ENCODE data around the gene SPRED2.
"Not testable (repeated sequence)": the region's sequence is repeated elsewhere in the genome, so short reads cannot be mapped to it uniquely, and the experiment has no call there.

Gene SPRED2

GRCh38 chr2:65334714-65335113 lies 97.7 kb downstream of the SPRED2 start:
- no peak for DNase-seq
- TF ChIP-seq POLR2A (IDR thresholded peaks at IDR 0.05; ENCODE audit: low read length) (no peak), GATA1 (IDR thresholded peaks at IDR 0.05; ENCODE audit: low read depth, low read length) (no peak)

DNA sequence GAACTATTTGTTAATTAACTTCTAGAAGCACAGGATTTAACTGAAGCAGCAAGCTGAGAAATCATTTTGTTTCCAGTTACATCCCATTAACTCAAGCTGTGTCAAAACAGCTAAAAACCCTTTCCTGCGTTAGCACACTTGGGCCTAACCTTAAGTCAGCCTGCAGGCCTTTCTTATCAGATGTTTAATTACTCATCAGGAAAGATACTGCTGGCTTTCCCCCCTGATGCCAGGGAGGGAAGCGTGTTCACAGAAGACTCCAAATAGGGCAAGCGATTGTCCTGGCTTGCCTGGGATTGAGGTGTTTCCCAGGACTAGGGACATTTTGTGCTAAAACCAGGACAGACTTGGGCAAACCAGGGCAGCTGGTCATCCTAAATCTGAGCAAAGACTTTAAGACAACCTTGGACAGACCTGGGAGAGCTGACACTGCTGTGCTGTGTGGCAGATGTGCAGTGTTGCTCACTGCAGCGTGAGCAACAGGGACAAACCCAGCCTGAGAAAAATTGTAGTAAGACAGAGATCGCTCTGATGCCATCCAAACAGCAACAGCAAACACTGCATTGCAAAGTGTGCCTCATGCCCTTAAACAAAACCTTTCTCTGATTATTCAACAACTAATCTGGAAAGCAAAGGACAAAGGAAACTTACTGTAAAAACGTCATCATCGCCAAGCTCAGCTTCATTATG lies 100.9 kb downstream of the SPRED2 start:
- DNase-seq, result no peak
- TF ChIP-seq POLR2A (IDR thresholded peaks at IDR 0.05; ENCODE audit: low read length) (no peak), GATA1 (IDR thresholded peaks at IDR 0.05; ENCODE audit: low read depth, low read length) (no peak)

DNA sequence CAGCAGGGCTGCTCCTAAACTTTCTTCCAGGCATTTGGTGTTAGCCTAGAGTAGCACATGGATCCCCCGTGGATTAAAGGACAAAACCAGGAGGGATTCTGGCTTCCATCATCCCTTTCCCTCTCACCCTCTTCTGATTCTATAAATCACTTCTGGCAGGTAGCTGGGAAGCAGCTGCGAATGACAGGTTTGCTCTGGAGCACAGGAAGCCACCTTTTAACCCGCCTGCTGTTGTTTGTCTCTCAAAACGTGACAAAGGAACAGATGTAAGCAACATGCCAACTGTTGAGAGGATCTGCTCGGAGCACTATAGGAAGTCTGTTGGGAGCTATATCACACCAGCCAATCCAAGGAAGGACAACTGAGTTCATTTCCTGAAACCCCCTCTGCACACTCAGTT lies 102.9 kb downstream of the SPRED2 start:
- no peak for DNase-seq
- TF ChIP-seq GATA1 (IDR thresholded peaks at IDR 0.05; ENCODE audit: low read depth, low read length) (no peak), POLR2A (IDR thresholded peaks at IDR 0.05; ENCODE audit: low read length) (no peak)

- no peak for TF ChIP-seq GATA1 (IDR thresholded peaks at IDR 0.05; ENCODE audit: low read depth, low read length)
- no peak for TF ChIP-seq POLR2A (IDR thresholded peaks at IDR 0.05; ENCODE audit: low read length)
- DNase-seq, result no peak
Measured at GRCh38 chr2:65326276-65326675, 106.1 kb downstream of the SPRED2 start.

DNA sequence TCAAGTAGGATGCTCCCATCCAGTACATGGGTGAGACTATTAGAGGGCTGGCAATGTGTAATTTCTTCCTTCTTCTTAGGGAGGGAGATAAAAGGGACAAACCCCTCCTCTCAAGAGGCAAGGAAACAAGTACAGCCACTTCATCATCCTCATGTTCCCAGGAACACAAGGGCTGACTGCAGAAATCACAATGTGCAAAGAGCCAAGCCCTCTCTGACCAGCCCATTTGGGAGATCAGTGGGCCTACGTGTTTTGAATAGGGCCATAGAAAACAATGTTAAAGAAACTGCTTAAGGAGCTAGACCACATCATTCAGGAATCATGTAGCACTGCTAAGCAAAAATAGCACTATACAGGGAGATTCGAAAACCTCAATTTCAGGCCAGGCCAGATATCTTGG lies 107.3 kb downstream of the SPRED2 start:
- TF ChIP-seq GATA1 (IDR thresholded peaks at IDR 0.05; ENCODE audit: low read depth, low read length) (no peak), POLR2A (IDR thresholded peaks at IDR 0.05; ENCODE audit: low read length) (no peak)
- no peak for DNase-seq

- TF ChIP-seq POLR2A (IDR thresholded peaks at IDR 0.05; ENCODE audit: low read length), result no peak
- no peak for TF ChIP-seq GATA1 (IDR thresholded peaks at IDR 0.05; ENCODE audit: low read depth, low read length)
- DNase-seq, result no peak
Measured at GRCh38 chr2:65320946-65321345, 111.5 kb downstream of the SPRED2 start.

DNA sequence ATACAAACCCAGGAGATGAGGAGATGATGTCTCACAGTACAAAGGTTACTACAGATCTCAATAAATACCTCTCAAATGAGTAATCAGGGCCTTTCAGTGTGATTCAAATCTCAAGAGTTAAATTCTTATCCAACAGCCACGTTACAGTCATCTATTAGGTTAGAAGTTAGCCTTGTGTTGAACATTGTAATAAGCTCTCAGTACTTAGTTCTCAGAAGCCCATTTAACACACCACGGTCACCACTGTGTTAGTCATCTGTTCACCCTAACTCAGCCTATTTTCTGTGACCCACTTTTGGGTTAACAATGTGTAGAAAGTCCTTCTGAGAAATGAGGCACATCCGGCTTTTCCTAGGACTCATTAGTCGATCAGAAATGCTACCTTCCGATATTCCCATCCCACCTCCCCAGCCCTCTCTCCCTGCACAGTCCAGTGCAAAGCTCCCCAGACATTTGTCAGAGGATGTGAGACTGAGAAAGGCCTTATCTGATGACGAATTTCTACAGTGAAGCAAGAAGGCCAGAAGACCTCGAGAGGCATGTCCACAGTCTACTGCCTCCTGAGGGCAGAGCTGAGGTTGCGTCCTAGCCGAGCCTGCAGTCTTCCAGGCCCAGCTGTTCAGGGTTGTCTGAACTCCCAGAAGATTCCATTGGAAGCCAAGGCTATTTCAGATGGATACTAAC lies 112.2 kb downstream of the SPRED2 start:
- TF ChIP-seq GATA1 (IDR thresholded peaks at IDR 0.05; ENCODE audit: low read depth, low read length) (no peak), POLR2A (IDR thresholded peaks at IDR 0.05; ENCODE audit: low read length) (no peak)
- DNase-seq, result peak; percentile 10 to 15

- no peak for TF ChIP-seq POLR2A (IDR thresholded peaks at IDR 0.05; ENCODE audit: low read length)
- no peak for TF ChIP-seq GATA1 (IDR thresholded peaks at IDR 0.05; ENCODE audit: low read depth, low read length)
Measured at GRCh38 chr2:65319674-65320041, 112.7 kb downstream of the SPRED2 start.

DNA sequence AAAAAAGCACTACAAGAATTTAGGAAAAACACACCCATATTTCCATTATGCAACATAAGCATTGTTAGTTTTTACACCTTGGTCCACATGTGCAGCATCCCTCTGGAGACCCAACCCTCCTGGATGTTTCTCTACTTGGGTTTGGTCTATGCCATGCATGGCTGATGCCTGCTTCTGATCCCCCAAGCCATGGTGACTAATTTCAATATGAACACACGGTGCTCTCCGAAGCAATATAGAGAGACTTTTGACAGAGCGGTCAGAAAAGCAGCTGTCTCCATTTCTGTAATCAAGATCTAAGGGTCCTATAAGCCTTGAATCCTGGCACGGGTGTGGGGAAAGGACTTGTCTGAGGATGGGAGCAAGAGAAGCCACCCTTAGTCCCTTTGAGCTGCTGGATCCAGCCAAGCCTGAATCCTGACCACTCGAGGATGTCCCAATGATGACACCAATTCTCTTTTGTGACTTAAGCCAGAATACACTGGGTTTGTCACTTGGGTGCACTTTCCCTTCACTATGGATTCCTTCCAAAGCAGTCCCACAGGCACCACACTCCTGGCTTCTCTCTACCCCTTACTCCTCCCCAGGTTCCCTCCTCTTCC lies 113.2 kb downstream of the SPRED2 start:
- DNase-seq, result no peak
- TF ChIP-seq POLR2A (IDR thresholded peaks at IDR 0.05; ENCODE audit: low read length) (no peak), GATA1 (IDR thresholded peaks at IDR 0.05; ENCODE audit: low read depth, low read length) (no peak)

More at GRCh38 chr2:65319674-65320041, 112.7 kb downstream of the SPRED2 start:
- DNase-seq, result no peak

GRCh38 chr2:65317841-65318240 lies 114.6 kb downstream of the SPRED2 start:
- TF ChIP-seq GATA1 (IDR thresholded peaks at IDR 0.05; ENCODE audit: low read depth, low read length), result no peak
- TF ChIP-seq POLR2A (IDR thresholded peaks at IDR 0.05; ENCODE audit: low read length), result no peak
- no peak for DNase-seq

DNA sequence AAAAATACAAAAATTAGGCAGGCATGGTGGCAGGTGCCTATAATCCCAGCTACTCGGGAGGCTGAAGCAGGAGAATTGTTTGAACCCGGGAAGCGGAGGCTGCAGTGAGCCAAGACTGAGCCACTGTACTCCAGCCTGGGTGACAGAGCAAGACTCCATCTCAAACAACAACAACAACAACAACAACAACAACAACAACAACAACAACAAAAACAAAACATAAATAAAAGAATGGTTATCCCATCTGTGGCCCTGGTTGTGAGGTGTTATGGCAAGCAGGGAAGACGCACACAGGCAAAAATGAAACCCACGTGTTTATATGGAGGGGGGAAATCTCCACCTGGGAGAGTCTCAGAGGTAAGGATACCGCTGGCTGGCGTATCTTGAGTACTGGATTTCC lies 115.0 kb downstream of the SPRED2 start:
- DNase-seq, result not testable (repeated sequence)

- no peak for TF ChIP-seq GATA1 (IDR thresholded peaks at IDR 0.05; ENCODE audit: low read depth, low read length)
- TF ChIP-seq POLR2A (IDR thresholded peaks at IDR 0.05; ENCODE audit: low read length), result no peak
- DNase-seq, result no peak
Measured at GRCh38 chr2:65316072-65316471, 116.3 kb downstream of the SPRED2 start.

DNA sequence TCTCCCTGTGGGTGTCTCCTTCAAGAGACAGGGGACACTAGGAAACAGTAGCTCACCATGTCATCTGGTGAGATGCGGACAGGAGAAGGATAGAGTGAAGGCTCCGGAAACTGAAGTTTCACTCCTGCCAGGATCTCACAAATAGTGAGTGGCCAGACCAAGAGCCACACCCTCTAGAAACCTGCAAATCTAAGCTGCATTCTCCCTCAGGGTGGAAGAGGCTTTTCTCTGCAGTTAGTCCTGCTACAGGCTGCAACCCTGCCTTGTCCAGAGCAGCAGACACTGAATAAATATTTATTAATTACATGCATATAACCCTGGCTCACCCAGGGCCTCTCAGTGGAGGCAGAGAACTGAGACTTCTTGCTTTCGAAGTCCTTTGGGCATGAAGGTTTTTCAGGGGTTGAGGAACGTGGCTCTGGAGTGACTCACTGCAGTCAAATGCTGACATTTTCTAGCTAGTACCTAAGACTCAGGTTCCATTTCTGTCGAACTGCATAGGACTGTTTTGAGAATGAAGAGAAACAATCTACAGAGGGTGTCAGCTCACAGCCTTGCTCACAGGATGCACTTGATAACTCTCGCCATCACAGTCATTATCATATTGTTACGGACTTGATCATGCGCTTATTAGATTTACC lies 117.5 kb downstream of the SPRED2 start:
- no peak for TF ChIP-seq GATA1 (IDR thresholded peaks at IDR 0.05; ENCODE audit: low read depth, low read length)
- TF ChIP-seq POLR2A (IDR thresholded peaks at IDR 0.05; ENCODE audit: low read length), result no peak
- DNase-seq, result no peak

DNA sequence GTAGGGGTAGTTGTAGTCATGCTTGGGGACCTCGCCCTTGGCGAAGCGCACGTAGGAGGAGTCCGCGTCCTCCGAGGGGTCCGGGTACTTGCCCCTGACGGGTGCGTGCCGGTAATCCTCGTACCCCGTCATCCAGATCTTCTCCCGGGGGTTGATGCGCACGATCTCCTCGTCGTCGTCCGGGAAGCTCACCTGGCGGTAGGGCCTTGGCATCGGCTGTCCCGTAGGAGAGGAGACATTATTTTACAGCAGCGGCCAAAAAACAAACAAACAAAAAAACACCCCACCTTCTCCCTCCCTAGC lies 118.5 kb downstream of the SPRED2 start:
- TF ChIP-seq GATA1 (IDR thresholded peaks at IDR 0.05; ENCODE audit: low read depth, low read length) (no peak), POLR2A (IDR thresholded peaks at IDR 0.05; ENCODE audit: low read length) (no peak)
- no peak for DNase-seq
